ENCODE measurements around the gene TUSC2.

Gene TUSC2

DNA sequence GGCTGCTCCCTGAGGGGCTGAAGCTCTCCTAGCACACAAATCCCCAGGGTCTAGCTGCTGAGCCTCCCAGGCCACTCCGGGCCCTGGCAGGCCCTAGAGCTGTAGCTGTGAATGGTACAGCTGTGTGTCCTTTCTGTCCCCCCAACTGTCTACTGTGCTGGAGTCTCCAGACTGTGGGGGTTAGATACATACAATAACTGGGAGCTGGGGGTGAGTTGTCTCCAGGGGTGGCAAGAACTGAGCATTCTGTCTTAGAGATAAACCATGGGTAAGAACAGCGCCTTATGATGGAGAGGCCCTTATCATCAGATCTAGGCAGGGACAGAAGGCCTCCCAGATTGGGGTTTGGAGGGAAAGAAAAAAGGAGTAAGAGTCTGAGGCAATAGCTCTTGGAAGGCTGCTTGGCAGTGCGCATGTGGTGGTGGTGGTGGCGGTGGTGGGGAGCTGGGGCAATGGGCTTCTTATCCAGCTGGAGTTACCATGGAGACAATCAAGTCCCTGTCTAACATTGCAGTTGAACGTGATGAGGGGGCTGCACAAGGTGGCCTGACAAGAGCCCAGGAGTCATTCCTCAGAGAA lies 26.3 kb upstream of the TUSC2 start:
- H3K4me1 ChIP-seq (ENCODE audit: low read length) = peaks cover 35% of the 10 kb centered on the region
- no peak overlapping the region for H3K4me2 ChIP-seq (ENCODE audit: low read length)
- H4K20me1 ChIP-seq (ENCODE audit: insufficient read depth, low read length) = 0 out of 2 replicates have a peak, but pooled peaks cover 10% of the 10 kb centered on the region
- peaks cover 60% of the 10 kb centered on the region for H3K79me2 ChIP-seq (ENCODE audit: low read length)
- peaks cover 33% of the 10 kb centered on the region for H3K36me3 ChIP-seq (replicated peaks; ENCODE audit: low read depth, low read length)
- H3K9me3 ChIP-seq (ENCODE audit: insufficient read depth, low read length) = no peaks in the 10 kb centered on the region
- H3K27ac ChIP-seq (ENCODE audit: low read length) = no peak overlapping the region
- no peak overlapping the region for H3K4me3 ChIP-seq (ENCODE audit: low read length)
- no peaks in the 10 kb centered on the region for H3K27me3 ChIP-seq (ENCODE audit: low read depth, low read length)
- no peak overlapping the region for H3K9ac ChIP-seq (ENCODE audit: low read length)
- H2AFZ ChIP-seq (ENCODE audit: low read depth, low read length) = no peak overlapping the region
- TF ChIP-seq, protein P1, sequence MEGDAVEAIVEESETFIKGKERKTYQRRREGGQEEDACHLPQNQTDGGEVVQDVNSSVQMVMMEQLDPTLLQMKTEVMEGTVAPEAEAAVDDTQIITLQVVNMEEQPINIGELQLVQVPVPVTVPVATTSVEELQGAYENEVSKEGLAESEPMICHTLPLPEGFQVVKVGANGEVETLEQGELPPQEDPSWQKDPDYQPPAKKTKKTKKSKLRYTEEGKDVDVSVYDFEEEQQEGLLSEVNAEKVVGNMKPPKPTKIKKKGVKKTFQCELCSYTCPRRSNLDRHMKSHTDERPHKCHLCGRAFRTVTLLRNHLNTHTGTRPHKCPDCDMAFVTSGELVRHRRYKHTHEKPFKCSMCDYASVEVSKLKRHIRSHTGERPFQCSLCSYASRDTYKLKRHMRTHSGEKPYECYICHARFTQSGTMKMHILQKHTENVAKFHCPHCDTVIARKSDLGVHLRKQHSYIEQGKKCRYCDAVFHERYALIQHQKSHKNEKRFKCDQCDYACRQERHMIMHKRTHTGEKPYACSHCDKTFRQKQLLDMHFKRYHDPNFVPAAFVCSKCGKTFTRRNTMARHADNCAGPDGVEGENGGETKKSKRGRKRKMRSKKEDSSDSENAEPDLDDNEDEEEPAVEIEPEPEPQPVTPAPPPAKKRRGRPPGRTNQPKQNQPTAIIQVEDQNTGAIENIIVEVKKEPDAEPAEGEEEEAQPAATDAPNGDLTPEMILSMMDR (IDR thresholded peaks at IDR 0.05; ENCODE audit: low read depth, low read length) = no peak
- no peak for TF ChIP-seq EZH2phosphoT487 (IDR thresholded peaks at IDR 0.05; ENCODE audit: low read depth)

DNA sequence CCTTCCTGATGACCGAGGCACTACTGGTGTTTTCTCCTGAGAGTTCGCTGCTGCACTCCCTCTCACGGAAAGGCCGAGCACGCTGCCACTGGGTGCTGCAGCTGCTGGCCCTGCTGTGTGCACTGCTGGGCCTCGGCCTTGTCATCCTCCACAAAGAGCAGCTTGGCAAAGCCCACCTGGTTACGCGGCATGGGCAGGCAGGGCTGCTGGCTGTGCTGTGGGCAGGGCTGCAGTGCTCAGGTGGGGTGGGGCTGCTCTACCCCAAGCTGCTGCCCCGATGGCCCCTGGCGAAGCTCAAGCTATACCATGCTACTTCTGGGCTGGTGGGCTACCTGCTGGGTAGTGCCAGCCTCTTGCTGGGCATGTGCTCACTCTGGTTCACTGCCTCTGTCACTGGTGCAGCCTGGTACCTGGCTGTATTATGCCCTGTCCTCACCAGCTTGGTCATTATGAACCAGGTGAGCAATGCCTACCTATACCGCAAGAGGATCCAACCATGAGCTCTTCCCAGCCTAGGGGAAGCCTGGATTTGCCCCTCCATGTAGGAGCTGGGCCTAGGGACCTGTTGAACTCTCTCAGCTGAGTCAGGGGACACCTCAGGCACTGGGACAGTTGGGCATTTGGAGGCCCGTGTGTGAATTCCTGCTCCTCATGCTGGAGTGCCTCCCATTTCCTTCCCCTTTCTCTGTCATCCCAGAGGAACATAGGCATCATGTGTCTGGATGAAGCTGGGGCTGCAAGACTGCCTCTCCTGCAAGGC lies 25.4 kb upstream of the TUSC2 start:
- no peaks in the 10 kb centered on the region for H3K9me3 ChIP-seq (ENCODE audit: insufficient read depth, low read length)
- H3K79me2 ChIP-seq (ENCODE audit: low read length) = peaks cover 52% of the 10 kb centered on the region
- H3K4me1 ChIP-seq (ENCODE audit: low read length) = peaks cover 34% of the 10 kb centered on the region
- H2AFZ ChIP-seq (ENCODE audit: low read depth, low read length) = no peak overlapping the region
- H3K4me2 ChIP-seq (ENCODE audit: low read length) = no peak overlapping the region
- TF ChIP-seq, protein P1 (IDR thresholded peaks at IDR 0.05; ENCODE audit: low read depth, low read length) = no peak
- no peak for TF ChIP-seq EZH2phosphoT487 (IDR thresholded peaks at IDR 0.05; ENCODE audit: low read depth)
- H4K20me1 ChIP-seq (ENCODE audit: insufficient read depth, low read length) = 0 out of 2 replicates have a peak, but pooled peaks cover 10% of the 10 kb centered on the region
- H3K27me3 ChIP-seq (ENCODE audit: low read depth, low read length) = no peaks in the 10 kb centered on the region
- no peak overlapping the region for H3K9ac ChIP-seq (ENCODE audit: low read length)
- H3K4me3 ChIP-seq (ENCODE audit: low read length) = no peak overlapping the region
- peaks cover 33% of the 10 kb centered on the region for H3K36me3 ChIP-seq (replicated peaks; ENCODE audit: low read depth, low read length)
- H3K27ac ChIP-seq (ENCODE audit: low read length) = no peak overlapping the region

DNA sequence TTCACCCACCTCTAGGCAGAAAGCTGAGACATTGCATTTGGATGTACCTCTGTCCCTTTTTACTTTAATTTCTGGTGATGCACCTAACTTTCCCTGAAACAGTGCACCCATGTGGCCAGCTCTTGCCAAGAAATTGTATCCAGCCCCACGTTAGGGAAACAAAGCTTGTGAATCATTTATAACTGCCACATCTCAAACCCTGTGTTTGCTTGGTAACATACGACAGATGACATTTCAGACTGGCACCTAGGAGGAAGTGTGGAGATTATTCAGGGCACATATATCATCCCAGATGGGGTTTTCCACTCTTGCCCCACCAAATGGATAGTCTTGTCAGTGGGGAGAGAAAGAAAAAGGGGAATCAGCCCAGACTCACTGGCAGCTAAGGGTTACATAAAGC lies 24.8 kb upstream of the TUSC2 start:
- no peak overlapping the region for H3K4me3 ChIP-seq (ENCODE audit: low read length)
- no peak overlapping the region for H3K27ac ChIP-seq (ENCODE audit: low read length)
- H3K4me2 ChIP-seq (ENCODE audit: low read length) = no peak overlapping the region
- no peaks in the 10 kb centered on the region for H3K27me3 ChIP-seq (ENCODE audit: low read depth, low read length)
- TF ChIP-seq, protein P1 (IDR thresholded peaks at IDR 0.05; ENCODE audit: low read depth, low read length) = peak; percentile 31
- TF ChIP-seq EZH2phosphoT487 (IDR thresholded peaks at IDR 0.05; ENCODE audit: low read depth) = no peak
- H3K79me2 ChIP-seq (ENCODE audit: low read length) = peaks cover 46% of the 10 kb centered on the region
- H4K20me1 ChIP-seq (ENCODE audit: insufficient read depth, low read length) = 0 out of 2 replicates have a peak, but pooled peaks cover 10% of the 10 kb centered on the region
- H3K9ac ChIP-seq (ENCODE audit: low read length) = no peak overlapping the region
- H3K9me3 ChIP-seq (ENCODE audit: insufficient read depth, low read length) = no peaks in the 10 kb centered on the region
- no peak overlapping the region for H2AFZ ChIP-seq (ENCODE audit: low read depth, low read length)
- peaks cover 28% of the 10 kb centered on the region for H3K4me1 ChIP-seq (ENCODE audit: low read length)
- peaks cover 28% of the 10 kb centered on the region for H3K36me3 ChIP-seq (replicated peaks; ENCODE audit: low read depth, low read length)

DNA sequence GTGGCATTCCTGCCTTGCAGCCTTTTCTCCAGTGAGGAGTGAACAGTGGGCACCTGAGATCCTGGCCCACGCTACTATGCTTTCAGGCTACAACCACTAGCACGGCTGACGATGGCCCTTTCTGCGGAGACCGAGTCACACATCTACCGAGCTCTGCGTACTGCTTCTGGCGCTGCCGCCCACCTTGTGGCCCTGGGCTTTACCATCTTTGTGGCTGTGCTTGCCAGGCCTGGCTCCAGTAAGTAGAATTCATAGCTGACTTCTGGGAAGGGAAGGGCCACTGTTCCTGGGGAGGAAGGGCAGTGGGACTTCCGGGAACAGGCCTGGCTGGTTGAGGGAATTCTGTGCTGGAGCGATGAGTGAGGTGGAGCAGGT lies 23.3 kb upstream of the TUSC2 start:
- TF ChIP-seq, protein P1 (IDR thresholded peaks at IDR 0.05; ENCODE audit: low read depth, low read length) = no peak
- no peak for TF ChIP-seq EZH2phosphoT487 (IDR thresholded peaks at IDR 0.05; ENCODE audit: low read depth)
- H3K36me3 ChIP-seq (replicated peaks; ENCODE audit: low read depth, low read length) = peaks cover 24% of the 10 kb centered on the region
- H4K20me1 ChIP-seq (ENCODE audit: insufficient read depth, low read length) = 0 out of 2 replicates have a peak, but pooled peaks cover 4% of the 10 kb centered on the region
- H3K9me3 ChIP-seq (ENCODE audit: insufficient read depth, low read length) = no peaks in the 10 kb centered on the region
- H3K4me3 ChIP-seq (ENCODE audit: low read length) = peak overlapping the region; percentile 84
- H3K4me2 ChIP-seq (ENCODE audit: low read length) = peak overlapping the region; percentile 87
- H2AFZ ChIP-seq (ENCODE audit: low read depth, low read length) = no peak overlapping the region
- H3K79me2 ChIP-seq (ENCODE audit: low read length) = peaks cover 31% of the 10 kb centered on the region
- H3K9ac ChIP-seq (ENCODE audit: low read length) = peak overlapping the region; percentile 78
- peaks cover 18% of the 10 kb centered on the region for H3K4me1 ChIP-seq (ENCODE audit: low read length)
- 0 out of 2 replicates have a peak overlapping the region, but pooled peaks have one; percentile 71 for H3K27ac ChIP-seq (ENCODE audit: low read length)
- no peaks in the 10 kb centered on the region for H3K27me3 ChIP-seq (ENCODE audit: low read depth, low read length)

All from OCI-LY3 (cell line).